GM23338 (cell line): ENCODE results near the gene CTSW. TPM values are rescaled to one million over a fixed set of nuclear protein-coding genes. Genes with fewer than 3 reads are reported as not detected.

ENCODE experiments used
- ATAC-seq: fragments of 200-7000 bp; cut with Tn5 transposase; 3 replicates; pipeline ENCODE4 v1.9.1; 2020
- DNase-seq: peaks from one replicate; pipeline ENCODE4 v3.0.0-alpha.2; 2015; ENCODE audit warnings: low spot score
- H2AFZ ChIP-seq: fragments of 200-600 bp; sonication (generic); 2 replicates; pipeline ENCODE4 v1.8.0; 2016; ENCODE audit warnings: antibody characterized with exemption, mild to moderate bottlenecking, moderate library complexity
- H3F3A ChIP-seq: fragments of 200-600 bp; sonication (generic); replicated peaks from 2 replicates; pipeline ENCODE4 v1.8.0; 2017; ENCODE audit warnings: antibody characterized with exemption, mixed run types, low read depth
- H3K27ac ChIP-seq: fragments of 200-600 bp; sonication (generic); 2 replicates; pipeline ENCODE4 v1.6.1; 2016; ENCODE audit warnings: low read depth
- H3K27me3 ChIP-seq: fragments of 200-600 bp; sonication (generic); 2 replicates; pipeline ENCODE4 v1.8.0; 2016; ENCODE audit warnings: mild to moderate bottlenecking, mixed run types, moderate library complexity; ENCODE audit not compliant: insufficient read depth
- H3K36me3 ChIP-seq: fragments of 200-600 bp; sonication (generic); 2 replicates; pipeline ENCODE4 v1.8.0; 2016; ENCODE audit warnings: mild to moderate bottlenecking; ENCODE audit not compliant: insufficient read depth
- H3K4me1 ChIP-seq: fragments of 200-600 bp; sonication (generic); 2 replicates; pipeline ENCODE4 v1.8.0; 2016; ENCODE audit warnings: mild to moderate bottlenecking, moderate library complexity; ENCODE audit not compliant: insufficient read depth
- H3K4me2 ChIP-seq: fragments of 200-600 bp; sonication (generic); 2 replicates; pipeline ENCODE4 v1.7.1; 2017; ENCODE audit warnings: mixed run types
- H3K4me3 ChIP-seq: fragments of 200-600 bp; sonication (generic); 2 replicates; pipeline ENCODE4 v1.6.1; 2016; ENCODE audit warnings: mixed run types
- H3K79me2 ChIP-seq: fragments of 200-600 bp; sonication (generic); replicated peaks from 2 replicates; pipeline ENCODE4 v1.8.0; 2017; ENCODE audit warnings: mild to moderate bottlenecking; ENCODE audit not compliant: insufficient read depth
- H3K9me2 ChIP-seq: fragments of 200-600 bp; sonication (generic); 2 replicates; pipeline ENCODE4 v1.8.0; 2017; ENCODE audit not compliant: insufficient read depth
- H4K20me1 ChIP-seq: fragments of 200-600 bp; sonication (generic); replicated peaks from 2 replicates; pipeline ENCODE4 v1.8.0; 2017; ENCODE audit warnings: mild to moderate bottlenecking; ENCODE audit not compliant: insufficient read depth
- H3K27ac Mint-ChIP-seq: 2 replicates; pipeline ENCODE4 v1.8.0; 2020; ENCODE audit warnings: inconsistent platforms, mild to moderate bottlenecking, moderate library complexity, mixed read lengths
- H3K27me3 Mint-ChIP-seq: 3 replicates; pipeline ENCODE4 v1.8.0; 2022; ENCODE audit warnings: low read depth, mild to moderate bottlenecking, moderate library complexity, mixed read lengths, inconsistent platforms; ENCODE audit not compliant: insufficient read depth, poor library complexity
- H3K36me3 Mint-ChIP-seq: 3 replicates; pipeline ENCODE4 v1.8.0; 2021; ENCODE audit warnings: low read depth, mild to moderate bottlenecking, inconsistent platforms, moderate library complexity, mixed read lengths
- H3K4me1 Mint-ChIP-seq: 3 replicates; pipeline ENCODE4 v1.8.0; 2020; ENCODE audit warnings: mild to moderate bottlenecking, inconsistent platforms, mixed read lengths
- H3K4me3 Mint-ChIP-seq: 3 replicates; pipeline ENCODE4 v1.8.0; 2021; ENCODE audit warnings: moderate library complexity, mild to moderate bottlenecking, inconsistent platforms, mixed read lengths
- H3K9me3 Mint-ChIP-seq: 3 replicates; pipeline ENCODE4 v1.8.0; 2020; ENCODE audit warnings: moderate library complexity, mild to moderate bottlenecking, inconsistent platforms, mixed read lengths
- CREB1 ChIP-seq: fragments of 250-450 bp; sonication (Bioruptor Pico); IDR thresholded peaks from 2 replicates; pipeline ENCODE4 v1.5.0; 2020; ENCODE audit warnings: low read depth, mild to moderate bottlenecking, moderate library complexity
- ETS1 ChIP-seq: IDR thresholded peaks from 2 replicates; pipeline ENCODE4 v1.6.1; 2016; ENCODE audit warnings: antibody characterized with exemption
- EZH2 ChIP-seq: fragments of 200-600 bp; sonication (generic); IDR thresholded peaks from one replicate; pipeline ENCODE4 v1.8.0; 2017; ENCODE audit warnings: antibody characterized with exemption, mild to moderate bottlenecking, low read depth; ENCODE audit not compliant: unreplicated experiment
- JUNB ChIP-seq: IDR thresholded peaks from one replicate; pipeline ENCODE4 v1.6.1; 2016; ENCODE audit warnings: antibody characterized with exemption; ENCODE audit not compliant: unreplicated experiment
- POLR2AphosphoS5 ChIP-seq: IDR thresholded peaks from 2 replicates; pipeline ENCODE4 v1.6.1; 2016; ENCODE audit warnings: antibody characterized with exemption, low read depth
- ZNF331 ChIP-seq: fragments of 250-450 bp; sonication (Bioruptor Pico); IDR thresholded peaks from 2 replicates; pipeline ENCODE4 v1.5.0; 2020; ENCODE audit warnings: low read depth, mild to moderate bottlenecking, moderate library complexity
- ZNF462 ChIP-seq: fragments of 250-450 bp; sonication (Bioruptor Pico); IDR thresholded peaks from 2 replicates; pipeline ENCODE4 v1.5.0; 2020; ENCODE audit warnings: mild to moderate bottlenecking, moderate library complexity
- polyA plus RNA-seq: library from polyadenylated mRNA; unstranded; fragments of >200 nt; fragmentation: Nextera tagmentation; extraction: Ambion mirVana; gene quantifications from 2 replicates; pipeline ENCODE4 v1.2.1, GENCODE V29; 2016
- total RNA-seq: library from RNA; depleted of rRNA; stranded (reverse); fragments of >200 nt; shearing (Covaris generic); gene quantifications from 2 replicates; pipeline ENCODE4 v1.2.3, GENCODE V29; 2014

Gene CTSW
- total and polyA plus RNA-seq, 2 experiments from 2014 or later, result not detected

GRCh38 chr11:65885231-65885630 lies 5.6 kb downstream of the CTSW start:
- H3K27ac Mint-ChIP-seq, result no peak overlapping the region
- H3K4me1 ChIP-seq, result peaks cover 20% of the 10 kb centered on the region
- no peak overlapping the region for H3K4me3 ChIP-seq
- TF ChIP-seq ZNF331 (CRISPR knock-in tag), result no peak
- H3K9me3 Mint-ChIP-seq, result peaks cover 2% of the 10 kb centered on the region; the same call in 1 of the 3 replicates
- H3K79me2 ChIP-seq, result 0 out of 2 replicates have a peak, but pooled peaks cover 9% of the 10 kb centered on the region
- no peak overlapping the region for H3K27ac ChIP-seq
- no peak overlapping the region for H2AFZ ChIP-seq
- H3K36me3 ChIP-seq, result peaks cover 14% of the 10 kb centered on the region; the same call in 1 of the 2 replicates
- no peak overlapping the region for H3K4me3 Mint-ChIP-seq
- H3K4me1 Mint-ChIP-seq, result peaks cover 27% of the 10 kb centered on the region
- no peak for DNase-seq
- H3K27me3 Mint-ChIP-seq, result peaks cover 26% of the 10 kb centered on the region
- no peaks in the 10 kb centered on the region for H3K9me2 ChIP-seq
- no peak for ATAC-seq
- H3K27me3 ChIP-seq, result peaks cover 13% of the 10 kb centered on the region
- H3F3A ChIP-seq, result peaks cover 39% of the 10 kb centered on the region
- H3K4me2 ChIP-seq, result no peak overlapping the region
- H3K36me3 Mint-ChIP-seq, result peaks cover 45% of the 10 kb centered on the region
- peaks cover 18% of the 10 kb centered on the region; the same call in 1 of the 2 replicates for H4K20me1 ChIP-seq

- 0 out of 2 replicates have a peak, but pooled peaks cover 9% of the 10 kb centered on the region for H3K79me2 ChIP-seq
- no peak overlapping the region for H3K4me2 ChIP-seq
- H3K4me1 Mint-ChIP-seq, result peaks cover 28% of the 10 kb centered on the region
- H2AFZ ChIP-seq, result no peak overlapping the region
- no peak overlapping the region for H3K4me3 ChIP-seq
- TF ChIP-seq ZNF462 (CRISPR knock-in tag) (no peak), JUNB (no peak), ETS1 (no peak), CREB1 (no peak), EZH2 (no peak), POLR2AphosphoS5 (no peak)
- peaks cover 39% of the 10 kb centered on the region for H3F3A ChIP-seq
- no peak overlapping the region for H3K27ac ChIP-seq
- H3K9me2 ChIP-seq, result no peaks in the 10 kb centered on the region
- H3K4me1 ChIP-seq, result peaks cover 20% of the 10 kb centered on the region
- peak overlapping the region; percentile 98; the same call in 2 of the 3 replicates for H3K4me3 Mint-ChIP-seq
- peaks cover 45% of the 10 kb centered on the region for H3K36me3 Mint-ChIP-seq
- no peak overlapping the region for H3K27ac Mint-ChIP-seq
- DNase-seq (no peak), ATAC-seq (no peak)
- H3K27me3 ChIP-seq, result peaks cover 15% of the 10 kb centered on the region
- H3K36me3 ChIP-seq, result peaks cover 14% of the 10 kb centered on the region; the same call in 1 of the 2 replicates
- peaks cover 2% of the 10 kb centered on the region; the same call in 1 of the 3 replicates for H3K9me3 Mint-ChIP-seq
- H3K27me3 Mint-ChIP-seq, result peaks cover 25% of the 10 kb centered on the region
- peaks cover 18% of the 10 kb centered on the region; the same call in 1 of the 2 replicates for H4K20me1 ChIP-seq
Measured at GRCh38 chr11:65885808-65886536, 6.3 kb downstream of the CTSW start.
